Upper lobe of left lung (tissue), 4 donors: ENCODE results near the gene GAST.

ENCODE experiments used
- POLR2A ChIP-seq, 4 donors: fragments of 450-650 bp; IDR thresholded peaks; one replicate each; pipeline ENCODE4 v1.5.1; 2016 to 2017; ENCODE audit warnings: antibody characterized with exemption in 4 of 4, mild to moderate bottlenecking in 2 of 4
- TF ChIP-seq, protein P1 (sequence below), 6 experiments: fragments of 450-650 bp in 4 of 6; fragments of 200-600 bp in 2 of 6; sonication (generic) in 2 of 6; IDR thresholded peaks; one replicate each; pipeline ENCODE4 v1.5.1; 2016 to 2019; ENCODE audit warnings: antibody characterized with exemption in 6 of 6

DNA sequence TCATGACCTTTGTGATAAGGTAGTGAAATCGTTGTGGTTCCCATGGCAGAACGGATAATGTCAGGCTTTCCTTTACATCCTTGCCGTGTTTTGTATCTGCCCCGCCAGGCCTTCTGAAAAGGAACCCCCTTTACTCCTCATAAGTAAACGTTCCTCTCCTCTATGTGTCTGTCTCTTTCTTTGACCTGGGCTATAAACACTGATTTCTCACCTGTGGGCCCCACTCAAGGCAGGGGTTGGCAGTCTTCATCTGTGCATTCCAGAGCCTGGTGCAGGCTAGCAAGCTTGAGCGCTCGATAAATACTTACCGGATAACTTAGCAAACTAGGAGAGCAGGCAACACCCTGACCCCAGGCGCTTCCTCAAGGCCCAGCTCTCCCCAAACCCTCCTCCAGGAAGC, 29.6 kb downstream of the GAST start:
- TF ChIP-seq POLR2A (IDR thresholded peaks at IDR 0.05) = no peak
- TF ChIP-seq, protein P1, sequence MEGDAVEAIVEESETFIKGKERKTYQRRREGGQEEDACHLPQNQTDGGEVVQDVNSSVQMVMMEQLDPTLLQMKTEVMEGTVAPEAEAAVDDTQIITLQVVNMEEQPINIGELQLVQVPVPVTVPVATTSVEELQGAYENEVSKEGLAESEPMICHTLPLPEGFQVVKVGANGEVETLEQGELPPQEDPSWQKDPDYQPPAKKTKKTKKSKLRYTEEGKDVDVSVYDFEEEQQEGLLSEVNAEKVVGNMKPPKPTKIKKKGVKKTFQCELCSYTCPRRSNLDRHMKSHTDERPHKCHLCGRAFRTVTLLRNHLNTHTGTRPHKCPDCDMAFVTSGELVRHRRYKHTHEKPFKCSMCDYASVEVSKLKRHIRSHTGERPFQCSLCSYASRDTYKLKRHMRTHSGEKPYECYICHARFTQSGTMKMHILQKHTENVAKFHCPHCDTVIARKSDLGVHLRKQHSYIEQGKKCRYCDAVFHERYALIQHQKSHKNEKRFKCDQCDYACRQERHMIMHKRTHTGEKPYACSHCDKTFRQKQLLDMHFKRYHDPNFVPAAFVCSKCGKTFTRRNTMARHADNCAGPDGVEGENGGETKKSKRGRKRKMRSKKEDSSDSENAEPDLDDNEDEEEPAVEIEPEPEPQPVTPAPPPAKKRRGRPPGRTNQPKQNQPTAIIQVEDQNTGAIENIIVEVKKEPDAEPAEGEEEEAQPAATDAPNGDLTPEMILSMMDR (IDR thresholded peaks at IDR 0.05) = no peak
